SU-DHL-6 (cell line): ENCODE data around the gene PIM1.

ENCODE experiments used
- H2AFZ ChIP-seq: fragments of 200-600 bp; sonication (generic); 2 replicates; pipeline ENCODE4 v1.6.1; 2014; ENCODE audit warnings: low read depth, mild to moderate bottlenecking, moderate library complexity, mixed read lengths, antibody characterized with exemption, low read length; ENCODE audit not compliant: severe bottlenecking
- H3F3A ChIP-seq: fragments of 200-600 bp; shearing (Covaris generic); 2 replicates; pipeline ENCODE4 v1.6.0; 2016; ENCODE audit warnings: antibody characterized with exemption, mild to moderate bottlenecking; ENCODE audit not compliant: insufficient read depth
- H3K27ac ChIP-seq: fragments of 200-600 bp; sonication (generic); 2 replicates; pipeline ENCODE4 v1.5.1; 2016; ENCODE audit warnings: low read depth, mild to moderate bottlenecking, low read length, moderate library complexity, mixed read lengths
- H3K27me3 ChIP-seq: fragments of 200-600 bp; sonication (generic), shearing (Covaris generic); 2 replicates; pipeline ENCODE4 v1.6.0; 2014; ENCODE audit warnings: mild to moderate bottlenecking, low read length
- H3K36me3 ChIP-seq: fragments of 200-600 bp; sonication (generic); 2 replicates; pipeline ENCODE4 v1.6.1; 2014; ENCODE audit warnings: mild to moderate bottlenecking, low read length, mixed read lengths
- H3K4me2 ChIP-seq: fragments of 300-600, 200-600 bp; shearing (Covaris generic), sonication (generic); 2 replicates; pipeline ENCODE4 v1.6.0; 2014; ENCODE audit warnings: low read length, low read depth, mild to moderate bottlenecking; ENCODE audit not compliant: poor library complexity, severe bottlenecking
- H3K4me3 ChIP-seq: fragments of 200-600 bp; sonication (generic); 2 replicates; pipeline ENCODE4 v1.5.1; 2014; ENCODE audit warnings: antibody characterized with exemption, low read length, mild to moderate bottlenecking, mixed read lengths; ENCODE audit not compliant: insufficient read depth, poor library complexity, severe bottlenecking
- H3K79me2 ChIP-seq: fragments of 200-600 bp; sonication (generic); 2 replicates; pipeline ENCODE4 v1.6.1; 2014; ENCODE audit warnings: mild to moderate bottlenecking, low read length, moderate library complexity; ENCODE audit not compliant: insufficient read depth
- H3K9ac ChIP-seq: fragments of 200-600 bp; sonication (generic); 2 replicates; pipeline ENCODE4 v1.7.0; 2014; ENCODE audit warnings: mild to moderate bottlenecking, low read length
- H3K9me2 ChIP-seq: fragments of 200-600 bp; sonication (generic); replicated peaks from 2 replicates; pipeline ENCODE4 v1.6.1; 2014; ENCODE audit warnings: low read length; ENCODE audit not compliant: insufficient read depth
- H3K9me3 ChIP-seq: fragments of 200-600 bp; sonication (generic); 2 replicates; pipeline ENCODE4 v1.6.1; 2014; ENCODE audit warnings: low read length, mixed read lengths; ENCODE audit not compliant: insufficient read depth
- H4K20me1 ChIP-seq: fragments of 200-600 bp; sonication (generic); 2 replicates; pipeline ENCODE4 v1.6.1; 2014; ENCODE audit warnings: low read depth, mild to moderate bottlenecking, antibody characterized with exemption, low read length, moderate library complexity, mixed read lengths
- CTCF ChIP-seq: fragments of 200-600 bp; sonication (generic); IDR thresholded peaks from one replicate; pipeline ENCODE4 v1.5.1; 2017; ENCODE audit warnings: antibody characterized with exemption, mild to moderate bottlenecking, low read length, moderate library complexity; ENCODE audit not compliant: insufficient read depth, poor library complexity, severe bottlenecking
- EZH2phosphoT487 ChIP-seq: fragments of 200-600 bp; sonication (generic), shearing (Covaris generic); conservative IDR thresholded peaks from 2 replicates; pipeline ENCODE4 v1.6.1; 2018; ENCODE audit warnings: mild to moderate bottlenecking, antibody characterized with exemption, low read length, moderate library complexity, mixed read lengths

The PIM1 gene

GRCh38 chr6:37201726-37202125 is 31.8 kb downstream of the PIM1 start:
- Histone ChIP-seq H3K27ac (no peak overlapping the region), H3K27me3 (no peaks in the 10 kb centered on the region), H3K36me3 (no peaks in the 10 kb centered on the region), H4K20me1 (no peaks in the 10 kb centered on the region), H3K79me2 (no peaks in the 10 kb centered on the region), H3K9ac (no peak overlapping the region), H3K9me2 (no peaks in the 10 kb centered on the region), H3K4me3 (no peak overlapping the region), H3K9me3 (no peaks in the 10 kb centered on the region), H2AFZ (no peak overlapping the region), H3F3A (no peaks in the 10 kb centered on the region), H3K4me2 (no peak overlapping the region)
- no peak for TF ChIP-seq EZH2phosphoT487

GRCh38 chr6:37202788-37203491 is 33.0 kb downstream of the PIM1 start:
- Histone ChIP-seq H3K27me3 (no peaks in the 10 kb centered on the region), H4K20me1 (no peaks in the 10 kb centered on the region), H3K4me3 (no peak overlapping the region), H3K4me2 (no peak overlapping the region), H3K27ac (no peak overlapping the region), H3K9me3 (no peaks in the 10 kb centered on the region), H3K9ac (no peak overlapping the region), H3F3A (no peaks in the 10 kb centered on the region), H2AFZ (no peak overlapping the region), H3K9me2 (no peaks in the 10 kb centered on the region), H3K79me2 (no peaks in the 10 kb centered on the region), H3K36me3 (no peaks in the 10 kb centered on the region)
- TF ChIP-seq EZH2phosphoT487 (no peak), CTCF (no peak)

GRCh38 chr6:37204014-37204751 is 34.2 kb downstream of the PIM1 start:
- Histone ChIP-seq H3K9me2 (no peaks in the 10 kb centered on the region), H2AFZ (no peak overlapping the region), H3K79me2 (no peaks in the 10 kb centered on the region), H3F3A (no peaks in the 10 kb centered on the region), H3K36me3 (no peaks in the 10 kb centered on the region), H3K4me3 (no peak overlapping the region), H3K27ac (no peak overlapping the region), H3K4me2 (no peak overlapping the region), H3K27me3 (no peaks in the 10 kb centered on the region), H4K20me1 (no peaks in the 10 kb centered on the region), H3K9ac (no peak overlapping the region), H3K9me3 (no peaks in the 10 kb centered on the region)
- TF ChIP-seq CTCF: no peak
- no peak for TF ChIP-seq EZH2phosphoT487
